WTC11 (cell line): Measurements from ENCODE around the gene OR4X1.

Experiments used
- AFF4 ChIP-seq: sonication (generic); formaldehyde crosslinking; IDR thresholded peaks from 2 replicates; pipeline ENCODE4 v1.8.1; 2023; ENCODE audit warnings: mild to moderate bottlenecking, missing genetic modification reagents, borderline replicate concordance
- ESRRA ChIP-seq: sonication (generic); formaldehyde crosslinking; IDR thresholded peaks from 2 replicates; pipeline ENCODE4 v1.8.1; 2022; ENCODE audit warnings: mild to moderate bottlenecking, missing genetic modification reagents, borderline replicate concordance
- FOXJ3 ChIP-seq: sonication (generic); formaldehyde crosslinking; IDR thresholded peaks from 2 replicates; pipeline ENCODE4 v1.9.0; 2021; ENCODE audit warnings: missing genetic modification reagents, mild to moderate bottlenecking, borderline replicate concordance
- GABPB1 ChIP-seq: sonication (generic); formaldehyde crosslinking; IDR thresholded peaks from 2 replicates; pipeline ENCODE4 v1.8.1; 2023; ENCODE audit warnings: mild to moderate bottlenecking, missing genetic modification reagents
- PREB ChIP-seq: sonication (generic); formaldehyde crosslinking; IDR thresholded peaks from 2 replicates; pipeline ENCODE4 v1.8.1; 2022; ENCODE audit warnings: mild to moderate bottlenecking, missing genetic modification reagents, moderate library complexity, borderline replicate concordance
- SMAD4 ChIP-seq: sonication (generic); formaldehyde crosslinking; IDR thresholded peaks from 2 replicates; pipeline ENCODE4 v1.8.0; 2022; ENCODE audit warnings: mild to moderate bottlenecking, missing genetic modification reagents
- SP1 ChIP-seq: sonication (generic); formaldehyde crosslinking; conservative IDR thresholded peaks from 2 replicates; pipeline ENCODE4 v1.8.1; 2022; ENCODE audit warnings: missing genetic modification reagents
- ZBTB21 ChIP-seq: sonication (generic); formaldehyde crosslinking; IDR thresholded peaks from 2 replicates; pipeline ENCODE4 v1.8.1; 2023; ENCODE audit warnings: mild to moderate bottlenecking, missing genetic modification reagents, borderline replicate concordance
- ZNF121 ChIP-seq: sonication (generic); formaldehyde crosslinking; IDR thresholded peaks from 2 replicates; pipeline ENCODE4 v1.8.0; 2023; ENCODE audit warnings: missing genetic modification reagents
- ZNF232 ChIP-seq: sonication (generic); formaldehyde crosslinking; IDR thresholded peaks from 2 replicates; pipeline ENCODE4 v1.8.0; 2022; ENCODE audit warnings: mild to moderate bottlenecking, missing genetic modification reagents
- ZNF425 ChIP-seq: fragments of 250-450 bp; sonication (Bioruptor Pico); conservative IDR thresholded peaks from 2 replicates; pipeline ENCODE4 v1.9.0; 2021; ENCODE audit warnings: mild to moderate bottlenecking
- TF ChIP-seq, protein P1 (sequence below): sonication (generic); formaldehyde crosslinking; IDR thresholded peaks from 2 replicates; pipeline ENCODE4 v1.8.1; 2023; ENCODE audit warnings: mild to moderate bottlenecking, missing genetic modification reagents
- TF ChIP-seq, protein P2 (sequence below): fragments of 200-600 bp; IDR thresholded peaks from 2 replicates; pipeline ENCODE4 v1.8.0; 2022; ENCODE audit warnings: antibody characterized with exemption
- TF ChIP-seq, protein P3 (sequence below): sonication (generic); formaldehyde crosslinking; IDR thresholded peaks from 2 replicates; pipeline ENCODE4 v1.8.0; 2022; ENCODE audit warnings: mild to moderate bottlenecking, missing genetic modification reagents

DNA sequence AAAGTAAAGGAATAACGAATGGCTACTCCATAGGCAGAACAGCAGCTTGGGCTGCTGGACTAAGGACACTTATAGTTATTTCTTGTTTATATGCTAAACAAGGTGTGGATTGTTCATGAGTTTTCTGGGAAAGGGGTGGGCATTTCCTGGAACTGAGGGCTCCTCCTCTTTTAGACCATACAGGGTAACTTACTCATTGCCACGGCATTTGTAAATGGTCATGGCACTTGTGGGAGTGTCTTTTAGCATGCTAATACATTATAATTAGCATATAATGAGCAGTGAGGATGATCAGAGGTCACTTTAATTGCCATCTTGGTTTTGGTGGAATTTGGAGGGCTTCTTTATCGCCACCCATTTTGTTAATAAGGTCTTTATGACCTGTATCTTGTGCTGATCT is 7.0 kb downstream of the OR4X1 start:
- TF ChIP-seq GABPB1 (no peak), SMAD4 (CRISPR knock-in tag) (no peak), ZBTB21 (CRISPR knock-in tag) (no peak), ZNF232 (CRISPR knock-in tag) (no peak), ZNF425 (CRISPR knock-in tag) (no peak), AFF4 (CRISPR knock-in tag) (no peak), PREB (CRISPR knock-in tag) (no peak), ZNF121 (CRISPR knock-in tag) (no peak), ESRRA (no peak), SP1 (no peak), FOXJ3 (no peak)
- TF ChIP-seq, protein P1, sequence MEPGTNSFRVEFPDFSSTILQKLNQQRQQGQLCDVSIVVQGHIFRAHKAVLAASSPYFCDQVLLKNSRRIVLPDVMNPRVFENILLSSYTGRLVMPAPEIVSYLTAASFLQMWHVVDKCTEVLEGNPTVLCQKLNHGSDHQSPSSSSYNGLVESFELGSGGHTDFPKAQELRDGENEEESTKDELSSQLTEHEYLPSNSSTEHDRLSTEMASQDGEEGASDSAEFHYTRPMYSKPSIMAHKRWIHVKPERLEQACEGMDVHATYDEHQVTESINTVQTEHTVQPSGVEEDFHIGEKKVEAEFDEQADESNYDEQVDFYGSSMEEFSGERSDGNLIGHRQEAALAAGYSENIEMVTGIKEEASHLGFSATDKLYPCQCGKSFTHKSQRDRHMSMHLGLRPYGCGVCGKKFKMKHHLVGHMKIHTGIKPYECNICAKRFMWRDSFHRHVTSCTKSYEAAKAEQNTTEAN (CRISPR knock-in tag), result no peak
- TF ChIP-seq, protein P2, sequence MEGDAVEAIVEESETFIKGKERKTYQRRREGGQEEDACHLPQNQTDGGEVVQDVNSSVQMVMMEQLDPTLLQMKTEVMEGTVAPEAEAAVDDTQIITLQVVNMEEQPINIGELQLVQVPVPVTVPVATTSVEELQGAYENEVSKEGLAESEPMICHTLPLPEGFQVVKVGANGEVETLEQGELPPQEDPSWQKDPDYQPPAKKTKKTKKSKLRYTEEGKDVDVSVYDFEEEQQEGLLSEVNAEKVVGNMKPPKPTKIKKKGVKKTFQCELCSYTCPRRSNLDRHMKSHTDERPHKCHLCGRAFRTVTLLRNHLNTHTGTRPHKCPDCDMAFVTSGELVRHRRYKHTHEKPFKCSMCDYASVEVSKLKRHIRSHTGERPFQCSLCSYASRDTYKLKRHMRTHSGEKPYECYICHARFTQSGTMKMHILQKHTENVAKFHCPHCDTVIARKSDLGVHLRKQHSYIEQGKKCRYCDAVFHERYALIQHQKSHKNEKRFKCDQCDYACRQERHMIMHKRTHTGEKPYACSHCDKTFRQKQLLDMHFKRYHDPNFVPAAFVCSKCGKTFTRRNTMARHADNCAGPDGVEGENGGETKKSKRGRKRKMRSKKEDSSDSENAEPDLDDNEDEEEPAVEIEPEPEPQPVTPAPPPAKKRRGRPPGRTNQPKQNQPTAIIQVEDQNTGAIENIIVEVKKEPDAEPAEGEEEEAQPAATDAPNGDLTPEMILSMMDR, result no peak
- TF ChIP-seq, protein P3, sequence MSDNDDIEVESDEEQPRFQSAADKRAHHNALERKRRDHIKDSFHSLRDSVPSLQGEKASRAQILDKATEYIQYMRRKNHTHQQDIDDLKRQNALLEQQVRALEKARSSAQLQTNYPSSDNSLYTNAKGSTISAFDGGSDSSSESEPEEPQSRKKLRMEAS, result no peak
